ENCODE data around the gene EML6. TPM values are rescaled to one million over a fixed set of nuclear protein-coding genes. Genes with fewer than 3 reads are reported as not detected.

EML6 gene
- total RNA-seq, 1 experiment from 2014 or later = 15.7 TPM

- CTCF ChIA-PET = no interaction called here
- Histone ChIP-seq H4K20me1 (ENCODE audit: low read length) (no peaks in the 10 kb centered on the region), H3K36me3 (ENCODE audit: low read depth, low read length) (no peaks in the 10 kb centered on the region), H3K4me1 (ENCODE audit: insufficient read depth, low read length) (no peaks in the 10 kb centered on the region), H3K4me2 (ENCODE audit: low read length) (no peak overlapping the region), H3F3A (ENCODE audit: low read length, unreplicated experiment) (no peaks in the 10 kb centered on the region), H3K27me3 (ENCODE audit: low read length) (no peaks in the 10 kb centered on the region), H3K79me2 (ENCODE audit: low read length) (no peaks in the 10 kb centered on the region), H3K9me3 (ENCODE audit: low read length) (no peaks in the 10 kb centered on the region), H3K9ac (ENCODE audit: low read length) (no peak overlapping the region), H3K4me3 (ENCODE audit: low read length) (no peak overlapping the region), H2AFZ (ENCODE audit: low read length) (no peak overlapping the region), H3K27ac (ENCODE audit: low read length) (no peak overlapping the region), H3K9me2 (replicated peaks; ENCODE audit: low read length) (no peaks in the 10 kb centered on the region)
- no peak for ATAC-seq
- intact Hi-C loops (cut with micrococcal nuclease) = no loop called here
- TF ChIP-seq EZH2 (IDR thresholded peaks at IDR 0.05; ENCODE audit: low read length, unreplicated experiment) (no peak), CTCF (conservative IDR thresholded peaks at IDR 0.05; ENCODE audit: low read depth, low read length) (no peak), EZH2phosphoT487 (IDR thresholded peaks at IDR 0.05; ENCODE audit: borderline replicate concordance, low read length) (no peak)
- DNase-seq = no peak
- BruUV-seq (replicated peaks) = no TSS peak
- POLR2A ChIA-PET (ENCODE audit: unreplicated experiment) = no interaction called here
Observed at GRCh38 chr2:54783349-54783748, 59.9 kb downstream of the EML6 start.

- Histone ChIP-seq H3K4me1 (ENCODE audit: insufficient read depth, low read length) (peaks cover 10% of the 10 kb centered on the region), H3K79me2 (ENCODE audit: low read length) (no peaks in the 10 kb centered on the region), H3K27me3 (ENCODE audit: low read length) (no peaks in the 10 kb centered on the region), H3F3A (ENCODE audit: low read length, unreplicated experiment) (no peaks in the 10 kb centered on the region), H2AFZ (ENCODE audit: low read length) (no peak overlapping the region), H3K4me2 (ENCODE audit: low read length) (no peak overlapping the region), H3K9ac (ENCODE audit: low read length) (no peak overlapping the region), H4K20me1 (ENCODE audit: low read length) (no peaks in the 10 kb centered on the region), H3K4me3 (ENCODE audit: low read length) (no peak overlapping the region), H3K27ac (ENCODE audit: low read length) (no peak overlapping the region), H3K9me2 (replicated peaks; ENCODE audit: low read length) (no peaks in the 10 kb centered on the region), H3K36me3 (ENCODE audit: low read depth, low read length) (no peaks in the 10 kb centered on the region), H3K9me3 (ENCODE audit: low read length) (no peaks in the 10 kb centered on the region)
- ATAC-seq (no peak), DNase-seq (no peak)
- POLR2A ChIA-PET (ENCODE audit: unreplicated experiment) = no interaction called here
- TF ChIP-seq CTCF (conservative IDR thresholded peaks at IDR 0.05; ENCODE audit: low read depth, low read length) = no peak
- TF ChIP-seq EZH2 (IDR thresholded peaks at IDR 0.05; ENCODE audit: low read length, unreplicated experiment) = no peak
- TF ChIP-seq EZH2phosphoT487 (IDR thresholded peaks at IDR 0.05; ENCODE audit: borderline replicate concordance, low read length) = no peak
- BruUV-seq (replicated peaks) = no TSS peak
- intact Hi-C loops (cut with micrococcal nuclease) = no loop called here
- CTCF ChIA-PET = no interaction called here
Observed at GRCh38 chr2:54787270-54787669, 63.8 kb downstream of the EML6 start.

GRCh38 chr2:54787755-54788366, 64.4 kb downstream of the EML6 start:
- Histone ChIP-seq H2AFZ (ENCODE audit: low read length) (no peak overlapping the region), H3K4me1 (ENCODE audit: insufficient read depth, low read length) (peaks cover 10% of the 10 kb centered on the region), H3K4me2 (ENCODE audit: low read length) (no peak overlapping the region), H3F3A (ENCODE audit: low read length, unreplicated experiment) (no peaks in the 10 kb centered on the region), H3K9me2 (replicated peaks; ENCODE audit: low read length) (no peaks in the 10 kb centered on the region), H3K27ac (ENCODE audit: low read length) (no peak overlapping the region), H3K4me3 (ENCODE audit: low read length) (no peak overlapping the region), H3K9me3 (ENCODE audit: low read length) (no peaks in the 10 kb centered on the region), H4K20me1 (ENCODE audit: low read length) (no peaks in the 10 kb centered on the region), H3K36me3 (ENCODE audit: low read depth, low read length) (no peaks in the 10 kb centered on the region), H3K27me3 (ENCODE audit: low read length) (no peaks in the 10 kb centered on the region), H3K79me2 (ENCODE audit: low read length) (no peaks in the 10 kb centered on the region), H3K9ac (ENCODE audit: low read length) (no peak overlapping the region)
- ChIA-PET CTCF (no interaction called here), POLR2A (ENCODE audit: unreplicated experiment) (no interaction called here)
- no peak for DNase-seq
- TF ChIP-seq EZH2 (IDR thresholded peaks at IDR 0.05; ENCODE audit: low read length, unreplicated experiment) (no peak), EZH2phosphoT487 (IDR thresholded peaks at IDR 0.05; ENCODE audit: borderline replicate concordance, low read length) (no peak), CTCF (conservative IDR thresholded peaks at IDR 0.05; ENCODE audit: low read depth, low read length) (no peak)
- no TSS peak for BruUV-seq (replicated peaks)
- ATAC-seq = no peak
- intact Hi-C loops (cut with micrococcal nuclease) = no loop called here
